ENCODE data around the gene PNLIPRP3. TPM values are rescaled to one million over a fixed set of nuclear protein-coding genes. Genes with fewer than 3 reads are reported as not detected.

The PNLIPRP3 gene
- total RNA-seq, 1 donor from 2014 or later = not detected

DNA sequence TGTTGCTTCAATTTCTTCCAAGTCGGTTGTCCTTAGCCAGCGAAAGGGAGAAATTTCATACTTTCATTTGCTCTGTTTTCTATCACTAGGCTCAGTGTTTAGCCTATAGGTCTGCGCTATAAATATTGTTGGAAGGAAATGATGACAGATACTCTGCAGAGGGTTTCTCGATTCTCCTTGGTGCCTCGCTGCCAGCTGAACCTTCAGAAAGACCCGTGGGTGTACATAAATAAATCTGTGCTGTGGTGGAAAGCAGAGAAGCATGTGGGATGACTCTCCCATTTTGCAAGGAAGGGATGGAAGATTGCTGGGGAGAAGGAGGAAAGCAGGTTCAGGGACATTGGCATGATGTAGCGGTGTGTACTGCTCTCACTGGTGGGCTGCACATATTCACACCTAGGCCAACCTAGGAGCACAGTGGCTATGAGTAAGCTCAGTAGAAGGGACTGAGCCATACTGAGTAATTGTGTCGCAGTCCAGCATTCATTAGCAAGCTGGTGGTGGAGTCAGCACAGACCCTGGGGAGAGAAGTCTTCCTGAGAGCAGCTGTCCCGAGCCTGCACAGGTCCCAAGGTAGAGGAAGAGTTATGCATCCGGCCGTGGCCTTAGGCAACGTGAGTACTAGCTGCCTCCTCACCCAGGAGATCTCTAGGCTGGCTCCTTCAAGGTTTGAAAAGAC, 50.5 kb downstream of the PNLIPRP3 start:
- H3K36me3 Mint-ChIP-seq (ENCODE audit: unreplicated experiment) = peaks cover 6% of the 10 kb centered on the region
- no peaks in the 10 kb centered on the region for H3K27me3 Mint-ChIP-seq (ENCODE audit: unreplicated experiment)
- H3K9me3 Mint-ChIP-seq (ENCODE audit: unreplicated experiment) = peaks cover 4% of the 10 kb centered on the region
- H3K4me3 Mint-ChIP-seq (ENCODE audit: unreplicated experiment) = peak overlapping the region; percentile 39
- TF ChIP-seq CTCF (IDR thresholded peaks at IDR 0.05; ENCODE audit: partially characterized antibody, unreplicated experiment) = no peak
- DNase-seq = peak; percentile 41
- H3K4me1 Mint-ChIP-seq (ENCODE audit: low read depth, unreplicated experiment) = peaks cover 14% of the 10 kb centered on the region
- H3K27ac Mint-ChIP-seq (ENCODE audit: unreplicated experiment) = peak overlapping the region; percentile 56

DNA sequence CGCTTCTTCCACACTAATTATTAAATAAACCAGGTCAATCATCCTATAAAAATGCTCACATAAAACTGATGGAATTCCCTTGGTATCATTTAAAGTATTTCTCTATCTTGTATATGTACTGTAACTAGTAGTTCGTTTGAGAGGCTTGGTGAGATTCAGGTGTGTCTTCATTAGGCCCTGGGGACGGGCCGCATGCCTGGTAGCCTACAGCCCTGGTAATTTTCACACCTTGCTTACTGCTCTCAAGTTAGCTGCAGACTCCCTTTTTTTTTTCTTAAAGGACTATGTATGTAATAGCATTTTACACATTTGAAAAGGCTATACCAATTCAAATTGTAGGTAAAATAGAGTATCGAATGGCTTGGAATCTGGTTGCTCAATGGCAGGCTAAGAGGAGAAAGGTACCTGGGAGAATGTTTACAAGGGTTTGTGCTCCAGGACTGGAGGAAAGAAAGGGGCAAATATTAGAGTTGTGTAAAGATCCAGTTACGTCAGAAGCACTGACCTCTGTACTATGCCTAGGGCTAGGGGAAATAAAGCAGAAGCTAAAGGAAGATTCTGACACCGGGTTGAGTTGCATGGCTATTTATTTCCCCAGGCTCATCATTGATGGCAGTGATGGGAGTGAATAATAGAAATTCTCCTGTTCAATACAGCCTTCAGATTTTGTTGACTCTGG, 59.3 kb downstream of the PNLIPRP3 start:
- peaks cover 5% of the 10 kb centered on the region for H3K27me3 Mint-ChIP-seq (ENCODE audit: unreplicated experiment)
- H3K36me3 Mint-ChIP-seq (ENCODE audit: unreplicated experiment) = no peaks in the 10 kb centered on the region
- no peak overlapping the region for H3K27ac Mint-ChIP-seq (ENCODE audit: unreplicated experiment)
- H3K4me1 Mint-ChIP-seq (ENCODE audit: low read depth, unreplicated experiment) = peaks cover 2% of the 10 kb centered on the region
- no peak overlapping the region for H3K4me3 Mint-ChIP-seq (ENCODE audit: unreplicated experiment)
- H3K9me3 Mint-ChIP-seq (ENCODE audit: unreplicated experiment) = no peaks in the 10 kb centered on the region
- no peak for DNase-seq
- no peak for TF ChIP-seq CTCF (IDR thresholded peaks at IDR 0.05; ENCODE audit: partially characterized antibody, unreplicated experiment)

- no peak overlapping the region for H3K4me3 Mint-ChIP-seq (ENCODE audit: unreplicated experiment)
- H3K9me3 Mint-ChIP-seq (ENCODE audit: unreplicated experiment) = no peaks in the 10 kb centered on the region
- H3K27me3 Mint-ChIP-seq (ENCODE audit: unreplicated experiment) = peaks cover 5% of the 10 kb centered on the region
- H3K36me3 Mint-ChIP-seq (ENCODE audit: unreplicated experiment) = no peaks in the 10 kb centered on the region
- peaks cover 2% of the 10 kb centered on the region for H3K4me1 Mint-ChIP-seq (ENCODE audit: low read depth, unreplicated experiment)
- no peak for TF ChIP-seq CTCF (IDR thresholded peaks at IDR 0.05; ENCODE audit: partially characterized antibody, unreplicated experiment)
- H3K27ac Mint-ChIP-seq (ENCODE audit: unreplicated experiment) = no peak overlapping the region
- no peak for DNase-seq
These were observed 60.1 kb downstream of the PNLIPRP3 start for GRCh38 chr10:116487522-116488430.

GRCh38 chr10:116489460-116489859, 61.8 kb downstream of the PNLIPRP3 start:
- Mint-ChIP-seq H3K27ac (ENCODE audit: unreplicated experiment) (no peak overlapping the region), H3K9me3 (ENCODE audit: unreplicated experiment) (peaks cover 4% of the 10 kb centered on the region), H3K4me3 (ENCODE audit: unreplicated experiment) (no peak overlapping the region), H3K36me3 (ENCODE audit: unreplicated experiment) (no peaks in the 10 kb centered on the region), H3K27me3 (ENCODE audit: unreplicated experiment) (peaks cover 5% of the 10 kb centered on the region), H3K4me1 (ENCODE audit: low read depth, unreplicated experiment) (peaks cover 2% of the 10 kb centered on the region)
- TF ChIP-seq CTCF (IDR thresholded peaks at IDR 0.05; ENCODE audit: partially characterized antibody, unreplicated experiment) = no peak
- no peak for DNase-seq
